Mucosa of rectum (tissue), 2 donors: Measurements from ENCODE around the gene AQP12A.
"Not testable (repeated sequence)": the region's sequence is repeated elsewhere in the genome, so short reads cannot be mapped to it uniquely, and the experiment has no call there.

Experiments
- H3K27ac ChIP-seq, 2 donors: one replicate each; pipeline ENCODE4 v1.7.0; 2013; ENCODE audit warnings: inconsistent platforms in 2 of 2, low read depth in 2 of 2, low read length in 2 of 2
- H3K27me3 ChIP-seq, 2 donors: one replicate each; pipeline ENCODE4 v1.7.0; 2013; ENCODE audit warnings: low read length in 2 of 2; ENCODE audit not compliant: control insufficient read depth in 2 of 2, insufficient read depth in 2 of 2
- H3K36me3 ChIP-seq, 2 donors: one replicate each; pipeline ENCODE4 v1.7.0; 2013; ENCODE audit warnings: low read length in 2 of 2; ENCODE audit not compliant: control insufficient read depth in 2 of 2, insufficient read depth in 2 of 2
- H3K4me1 ChIP-seq, 2 donors: one replicate each; pipeline ENCODE4 v1.7.0; 2013; ENCODE audit warnings: low read length in 2 of 2, mild to moderate bottlenecking in 1 of 2; ENCODE audit not compliant: control insufficient read depth in 2 of 2, insufficient read depth in 2 of 2
- H3K4me3 ChIP-seq, 2 donors: one replicate each; pipeline ENCODE4 v1.7.0; 2013; ENCODE audit warnings: low read length in 2 of 2
- H3K9ac ChIP-seq, 2 donors: one replicate each; pipeline ENCODE4 v1.7.0; 2013; ENCODE audit warnings: low read length in 2 of 2, low read depth in 1 of 2, mild to moderate bottlenecking in 1 of 2
- H3K9me3 ChIP-seq, 2 donors: one replicate each; pipeline ENCODE4 v1.7.0; 2013; ENCODE audit warnings: low read length in 2 of 2; ENCODE audit not compliant: control insufficient read depth in 2 of 2
- donor health status: healthy.
- donor health status: Normal muscosa, but diverticular disease.

The AQP12A gene

GRCh38 chr2:240698852-240699561 lies 7.3 kb downstream of the AQP12A start:
- not testable (repeated sequence) for H3K4me1 ChIP-seq, H3K9ac ChIP-seq, H3K27me3 ChIP-seq, H3K4me3 ChIP-seq, H3K27ac ChIP-seq, H3K36me3 ChIP-seq, H3K9me3 ChIP-seq

- H3K36me3 ChIP-seq, H3K9ac ChIP-seq, H3K27ac ChIP-seq, H3K4me1 ChIP-seq, H3K27me3 ChIP-seq, H3K4me3 ChIP-seq, H3K9me3 ChIP-seq: not testable (repeated sequence)
These were observed 8.2 kb downstream of the AQP12A start for GRCh38 chr2:240699835-240700234.

GRCh38 chr2:240700616-240701015 lies 8.9 kb downstream of the AQP12A start:
- not testable (repeated sequence) for H3K9me3 ChIP-seq, H3K4me3 ChIP-seq, H3K4me1 ChIP-seq, H3K9ac ChIP-seq, H3K36me3 ChIP-seq, H3K27me3 ChIP-seq, H3K27ac ChIP-seq

GRCh38 chr2:240701091-240701735 lies 9.5 kb downstream of the AQP12A start:
- Histone ChIP-seq H3K27me3 (peaks cover 0 to 5% of the 10 kb centered on the region in 2 donors), H3K36me3 (no peaks in the 10 kb centered on the region), H3K9ac (no peak overlapping the region), H3K27ac (no peak overlapping the region), H3K4me3 (no peak overlapping the region), H3K9me3 (no peaks in the 10 kb centered on the region), H3K4me1 (no peaks in the 10 kb centered on the region)

GRCh38 chr2:240701736-240702639 lies 10.3 kb downstream of the AQP12A start:
- no peak overlapping the region for H3K9ac ChIP-seq
- H3K4me3 ChIP-seq, result no peak overlapping the region
- no peaks in the 10 kb centered on the region for H3K9me3 ChIP-seq
- no peak overlapping the region for H3K27ac ChIP-seq
- no peaks in the 10 kb centered on the region for H3K36me3 ChIP-seq
- H3K4me1 ChIP-seq, result no peaks in the 10 kb centered on the region
- peaks cover 0 to 5% of the 10 kb centered on the region in 2 donors for H3K27me3 ChIP-seq

GRCh38 chr2:240702640-240703011 lies 11.0 kb downstream of the AQP12A start:
- Histone ChIP-seq H3K27ac (no peak overlapping the region), H3K9ac (no peak overlapping the region), H3K4me3 (no peak overlapping the region), H3K9me3 (no peaks in the 10 kb centered on the region), H3K27me3 (peaks cover 0 to 5% of the 10 kb centered on the region in 2 donors), H3K36me3 (no peaks in the 10 kb centered on the region), H3K4me1 (no peaks in the 10 kb centered on the region)

- H3K9ac ChIP-seq, result no peak overlapping the region
- H3K27me3 ChIP-seq, result peaks cover 2 to 5% of the 10 kb centered on the region in 2 donors
- no peaks in the 10 kb centered on the region for H3K36me3 ChIP-seq
- H3K9me3 ChIP-seq, result no peaks in the 10 kb centered on the region
- H3K4me3 ChIP-seq, result no peak overlapping the region
- no peaks in the 10 kb centered on the region for H3K4me1 ChIP-seq
- no peak overlapping the region for H3K27ac ChIP-seq
These were observed 12.0 kb downstream of the AQP12A start for GRCh38 chr2:240703417-240704341.

- Histone ChIP-seq H3K36me3 (no peaks in the 10 kb centered on the region), H3K4me1 (no peaks in the 10 kb centered on the region), H3K4me3 (no peak overlapping the region), H3K27ac (no peak overlapping the region), H3K9me3 (no peaks in the 10 kb centered on the region), H3K27me3 (peaks cover 2 to 6% of the 10 kb centered on the region in 2 donors), H3K9ac (no peak overlapping the region)
These were observed 13.0 kb downstream of the AQP12A start for GRCh38 chr2:240704651-240705050.

- peaks cover 2 to 8% of the 10 kb centered on the region in 2 donors for H3K27me3 ChIP-seq
- H3K4me1 ChIP-seq, result no peaks in the 10 kb centered on the region
- H3K9me3 ChIP-seq, result no peaks in the 10 kb centered on the region
- H3K36me3 ChIP-seq, result no peaks in the 10 kb centered on the region
- no peak overlapping the region for H3K27ac ChIP-seq
- H3K9ac ChIP-seq, result no peak overlapping the region
- no peak overlapping the region for H3K4me3 ChIP-seq
These were observed 13.6 kb downstream of the AQP12A start for GRCh38 chr2:240705204-240705791.
